ENCODE results near the gene PRPF8. TPM values are rescaled to one million over a fixed set of nuclear protein-coding genes. Genes with fewer than 3 reads are reported as not detected.
"Not testable (repeated sequence)": the region's sequence is repeated elsewhere in the genome, so short reads cannot be mapped to it uniquely, and the experiment has no call there.

PRPF8 gene
- total RNA-seq, 1 donor from 2014 or later: 247 TPM

DNA sequence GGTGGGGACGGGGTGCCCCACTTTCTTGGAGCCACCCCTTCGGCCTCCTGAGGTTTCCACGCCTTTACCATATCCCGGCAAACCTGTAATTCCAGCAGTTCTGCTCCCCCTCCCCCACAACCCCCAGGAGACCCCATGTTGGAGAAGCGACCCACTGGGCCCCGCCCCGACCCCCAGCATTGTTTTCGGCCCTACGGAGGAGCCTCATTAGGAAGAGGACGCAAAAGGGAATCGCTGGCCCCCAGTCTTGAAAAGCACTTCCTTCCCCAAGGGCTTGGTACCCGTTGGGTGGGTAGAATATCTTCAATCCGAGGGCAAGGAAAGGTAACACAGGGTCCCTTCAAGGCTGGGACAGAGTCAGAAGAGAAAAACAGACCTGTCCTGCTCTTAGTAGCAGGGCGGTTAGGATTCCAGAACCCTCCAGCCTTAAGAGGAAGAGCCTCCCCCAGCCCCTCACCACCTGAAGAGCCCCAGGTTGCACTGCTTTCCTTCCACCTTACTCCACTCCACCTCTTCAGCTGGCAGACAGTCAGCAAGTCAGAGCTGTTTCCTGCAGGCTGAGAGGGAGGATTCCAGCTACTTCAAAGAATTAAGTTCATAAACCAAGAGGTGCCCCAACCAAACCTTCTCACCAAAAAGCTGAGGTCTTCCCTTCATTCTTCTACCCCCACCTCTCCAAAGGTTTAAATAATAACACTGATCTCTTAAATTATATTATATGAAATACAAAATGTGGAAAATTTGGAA lies 26.3 kb upstream of the PRPF8 start:
- DNase-seq (ENCODE audit: extremely low spot score in 2 of 2): peak in 1 of 2 donors; percentile 87
- peaks cover 45% of the 10 kb centered on the region for H3K4me1 ChIP-seq
- H3K27ac ChIP-seq: peak overlapping the region; percentile 77
- H3K9me3 ChIP-seq: no peaks in the 10 kb centered on the region
- no peaks in the 10 kb centered on the region for H3K27me3 ChIP-seq
- peaks cover 0 to 5% of the 10 kb centered on the region in 2 donors for H3K36me3 ChIP-seq
- intact Hi-C loops (cut with DNase I): loop anchor here (10.0 kb wide), 1 partner anchor 136 kb away; no protein-coding TSS in a partner anchor
- TF ChIP-seq POLR2AphosphoS5 (IDR thresholded peaks at IDR 0.05; ENCODE audit: insufficient read depth in 1 of 2, low read depth in 1 of 2) (no peak), POLR2A (IDR thresholded peaks at IDR 0.05) (no peak)
- TF ChIP-seq, protein P1, sequence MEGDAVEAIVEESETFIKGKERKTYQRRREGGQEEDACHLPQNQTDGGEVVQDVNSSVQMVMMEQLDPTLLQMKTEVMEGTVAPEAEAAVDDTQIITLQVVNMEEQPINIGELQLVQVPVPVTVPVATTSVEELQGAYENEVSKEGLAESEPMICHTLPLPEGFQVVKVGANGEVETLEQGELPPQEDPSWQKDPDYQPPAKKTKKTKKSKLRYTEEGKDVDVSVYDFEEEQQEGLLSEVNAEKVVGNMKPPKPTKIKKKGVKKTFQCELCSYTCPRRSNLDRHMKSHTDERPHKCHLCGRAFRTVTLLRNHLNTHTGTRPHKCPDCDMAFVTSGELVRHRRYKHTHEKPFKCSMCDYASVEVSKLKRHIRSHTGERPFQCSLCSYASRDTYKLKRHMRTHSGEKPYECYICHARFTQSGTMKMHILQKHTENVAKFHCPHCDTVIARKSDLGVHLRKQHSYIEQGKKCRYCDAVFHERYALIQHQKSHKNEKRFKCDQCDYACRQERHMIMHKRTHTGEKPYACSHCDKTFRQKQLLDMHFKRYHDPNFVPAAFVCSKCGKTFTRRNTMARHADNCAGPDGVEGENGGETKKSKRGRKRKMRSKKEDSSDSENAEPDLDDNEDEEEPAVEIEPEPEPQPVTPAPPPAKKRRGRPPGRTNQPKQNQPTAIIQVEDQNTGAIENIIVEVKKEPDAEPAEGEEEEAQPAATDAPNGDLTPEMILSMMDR (IDR thresholded peaks at IDR 0.05): no peak
- H3K4me3 ChIP-seq: peak overlapping the region; percentile 67 to 69

DNA sequence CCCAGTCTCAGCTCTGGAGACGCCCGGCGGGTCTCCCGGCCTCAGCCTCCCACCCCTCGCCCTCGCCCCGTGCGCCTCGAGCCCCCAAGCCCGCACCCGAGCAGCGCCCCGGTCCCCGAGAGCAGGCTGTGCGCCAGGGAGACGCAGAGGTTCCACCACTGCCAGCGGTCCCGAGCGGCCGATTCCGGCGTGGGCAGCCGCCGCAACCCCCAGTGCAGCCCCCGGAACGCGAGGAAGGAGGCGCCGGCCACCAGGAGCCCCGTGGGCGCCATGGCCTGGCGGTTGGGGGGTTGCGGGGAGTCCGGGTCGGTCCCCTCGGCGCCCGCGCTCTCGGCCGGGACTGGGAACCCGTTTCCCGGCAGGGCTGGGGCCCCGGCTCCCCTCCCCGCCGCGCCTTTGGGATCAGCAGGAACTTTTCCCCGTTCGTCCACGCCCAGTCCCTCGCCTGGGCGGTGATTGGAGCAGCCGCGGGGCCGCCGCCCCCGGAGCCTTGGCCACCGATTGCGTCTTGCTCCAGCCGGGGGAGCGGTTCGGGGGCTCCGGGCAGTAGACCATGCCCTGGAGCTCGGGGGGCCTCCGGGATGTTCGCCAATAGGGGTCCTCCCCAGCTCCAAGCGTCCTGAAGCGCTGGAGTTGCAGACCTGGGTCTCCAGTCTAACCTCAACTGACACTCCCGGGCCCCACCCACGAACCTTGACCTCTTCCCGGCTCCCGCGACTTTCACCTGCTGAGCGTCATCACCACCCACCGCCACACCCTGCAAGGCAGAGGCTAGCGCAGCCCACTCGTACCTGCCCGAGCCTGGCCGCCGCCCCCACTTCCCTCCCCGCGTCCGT lies 25.5 kb upstream of the PRPF8 start, which contains the start of gene TLCD2:
Gene TLCD2 (minus strand): TSS at position 407 of the 836 bp plus-strand sequence. CDS start 135 bp downstream, at position 272.
- H3K9me3 ChIP-seq: no peaks in the 10 kb centered on the region
- intact Hi-C loops (cut with DNase I): loop anchor here (10.0 kb wide), 1 partner anchor 135 kb away; no protein-coding TSS in a partner anchor
- peaks cover 41% of the 10 kb centered on the region for H3K4me1 ChIP-seq
- peak within 1 kb of the TSS; percentile 77 for H3K27ac ChIP-seq
- peak; percentile 12 to 76 for TF ChIP-seq POLR2AphosphoS5 (IDR thresholded peaks at IDR 0.05; ENCODE audit: insufficient read depth in 1 of 2, low read depth in 1 of 2)
- TF ChIP-seq, protein P1 (IDR thresholded peaks at IDR 0.05): no peak
- TF ChIP-seq POLR2A (IDR thresholded peaks at IDR 0.05): peak in 1 of 2 donors; percentile 53
- H3K4me3 ChIP-seq: peak within 1 kb of the TSS; percentile 67 to 69
- DNase-seq (ENCODE audit: extremely low spot score in 2 of 2): peak in 1 of 2 donors; percentile 89
- peaks cover 0 to 5% of the 10 kb centered on the region in 2 donors for H3K36me3 ChIP-seq
- no peaks in the 10 kb centered on the region for H3K27me3 ChIP-seq

DNA sequence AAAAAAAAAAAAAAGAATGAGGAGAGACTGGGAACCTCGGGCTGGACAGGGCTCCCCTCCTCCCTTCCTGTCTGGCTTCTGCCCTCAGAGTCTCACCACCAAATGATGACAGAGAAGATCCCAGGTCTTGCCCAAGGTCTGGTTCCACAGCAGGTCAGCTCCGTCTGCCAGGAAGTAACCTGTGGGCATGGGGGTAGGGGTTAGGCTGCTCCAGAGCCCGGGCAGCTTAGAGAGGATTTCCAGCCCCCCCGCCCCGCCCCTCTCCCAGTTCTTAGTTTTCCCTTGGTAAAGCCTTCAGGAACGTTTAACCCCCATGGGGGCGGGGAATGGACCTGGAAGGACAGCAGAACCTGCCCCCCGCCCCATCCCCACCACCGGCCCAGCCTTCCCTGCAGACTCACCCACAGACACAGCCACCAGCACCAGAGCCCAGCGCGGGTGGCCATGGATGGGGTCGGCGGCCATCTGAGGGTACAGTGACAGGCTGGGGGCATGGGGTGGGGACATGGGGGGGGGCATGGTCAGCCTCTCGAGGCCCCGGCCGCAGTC lies 24.8 kb upstream of the PRPF8 start:
- peaks cover 37% of the 10 kb centered on the region for H3K4me1 ChIP-seq
- TF ChIP-seq POLR2AphosphoS5 (IDR thresholded peaks at IDR 0.05; ENCODE audit: insufficient read depth in 1 of 2, low read depth in 1 of 2) (no peak), POLR2A (IDR thresholded peaks at IDR 0.05) (no peak)
- TF ChIP-seq, protein P1 (IDR thresholded peaks at IDR 0.05): no peak
- DNase-seq (ENCODE audit: extremely low spot score in 2 of 2): no peak
- H3K9me3 ChIP-seq: no peaks in the 10 kb centered on the region
- H3K4me3 ChIP-seq: peak overlapping the region; percentile 67 to 69
- peaks cover 0 to 5% of the 10 kb centered on the region in 2 donors for H3K36me3 ChIP-seq
- peak overlapping the region; percentile 77 for H3K27ac ChIP-seq
- intact Hi-C loops (cut with DNase I): no loop called here
- H3K27me3 ChIP-seq: no peaks in the 10 kb centered on the region

DNA sequence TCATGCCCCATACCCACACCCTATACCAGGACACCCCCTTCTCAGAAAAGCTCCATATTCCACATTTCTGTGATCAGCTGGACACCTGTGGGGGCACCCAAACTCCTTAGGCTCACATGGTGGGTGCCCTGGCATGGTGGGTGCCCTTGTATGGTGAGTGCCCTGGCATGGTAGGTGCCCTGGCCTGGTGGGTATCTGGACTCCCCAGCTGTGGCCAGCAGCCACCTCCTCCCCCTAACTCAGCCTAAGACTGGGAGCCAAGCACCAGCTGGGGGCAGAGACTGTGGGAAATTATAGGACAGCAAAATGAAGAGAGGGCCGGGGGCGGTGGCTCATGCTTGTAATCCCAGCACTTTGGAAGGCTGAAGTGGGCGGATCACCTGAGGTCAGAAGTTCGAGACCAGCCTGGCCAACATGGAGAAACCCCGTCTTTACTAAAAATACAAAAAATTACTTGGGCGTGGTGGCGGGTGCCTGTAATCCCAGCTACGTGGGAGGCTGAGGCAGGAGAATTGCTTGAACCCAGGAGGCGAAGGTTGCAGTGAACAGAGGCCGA lies 24.2 kb upstream of the PRPF8 start:
- H3K9me3 ChIP-seq; H3K4me3 ChIP-seq; H3K27me3 ChIP-seq; DNase-seq (ENCODE audit: extremely low spot score in 2 of 2); H3K27ac ChIP-seq; H3K36me3 ChIP-seq; intact Hi-C loops (cut with DNase I): not testable (repeated sequence)
- H3K4me1 ChIP-seq: peaks cover 31% of the 10 kb centered on the region

DNA sequence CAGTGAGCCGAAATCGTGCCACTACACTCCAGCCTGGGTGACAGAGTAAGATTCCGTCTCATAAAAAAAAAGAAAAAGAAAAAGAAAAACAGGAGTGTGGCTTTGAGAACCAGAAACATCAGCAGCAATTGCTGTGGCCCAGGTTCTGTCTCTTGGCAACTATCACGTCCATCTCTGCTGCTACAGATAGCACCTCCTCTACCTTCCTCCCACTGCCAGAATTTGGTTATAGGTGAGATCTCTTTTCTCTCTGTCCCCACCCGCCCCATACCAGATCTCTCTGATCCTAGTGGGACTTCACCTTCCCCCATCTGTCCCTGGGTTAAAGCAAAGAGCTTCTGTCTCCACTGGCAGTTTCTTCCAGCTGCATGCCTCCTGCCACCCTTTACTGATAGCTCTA lies 22.4 kb upstream of the PRPF8 start:
- no peak for DNase-seq (ENCODE audit: extremely low spot score in 2 of 2)
- intact Hi-C loops (cut with DNase I): no loop called here
- Histone ChIP-seq H3K36me3 (peaks cover 0 to 4% of the 10 kb centered on the region in 2 donors), H3K9me3 (no peaks in the 10 kb centered on the region), H3K27me3 (no peaks in the 10 kb centered on the region), H3K4me3 (no peak overlapping the region), H3K27ac (no peak overlapping the region), H3K4me1 (peaks cover 22% of the 10 kb centered on the region)
- TF ChIP-seq, protein P1 (IDR thresholded peaks at IDR 0.05): no peak
- TF ChIP-seq POLR2AphosphoS5 (IDR thresholded peaks at IDR 0.05; ENCODE audit: insufficient read depth in 1 of 2, low read depth in 1 of 2) (no peak), POLR2A (IDR thresholded peaks at IDR 0.05) (no peak)
